Ovary (tissue), 9 donors: ENCODE measurements around the gene KIF6. TPM values are rescaled to one million over a fixed set of nuclear protein-coding genes. Genes with fewer than 3 reads are reported as not detected.

Experiments
- DNase-seq, 5 donors: peaks; one replicate each; pipeline ENCODE4 v3.0.0-alpha.2; 2019 to 2020
- H3K27ac ChIP-seq, 2 donors: fragments of 200-600 bp; one replicate each; pipeline versions ENCODE4 v1.5.1 to v1.8.0; 2019 to 2022
- H3K27me3 ChIP-seq: fragments of 200-600 bp; one replicate; pipeline ENCODE4 v1.8.0; 2022
- H3K36me3 ChIP-seq: fragments of 200-600 bp; sonication (generic); one replicate; pipeline ENCODE4 v1.5.1; 2019
- H3K4me1 ChIP-seq: one replicate; pipeline ENCODE4 v1.8.1; 2013; ENCODE audit warnings: mild to moderate bottlenecking, moderate library complexity; ENCODE audit not compliant: insufficient read depth
- H3K4me3 ChIP-seq: fragments of 200-600 bp; sonication (generic); one replicate; pipeline ENCODE4 v1.5.1; 2017
- H3K9me3 ChIP-seq, 2 donors: fragments of 200-600 bp in 1 of 2; sonication (generic) in 1 of 2; one replicate each; pipeline versions ENCODE4 v1.5.1 to v1.8.1; 2013 to 2019; ENCODE audit warnings: mild to moderate bottlenecking in 1 of 2, moderate library complexity in 1 of 2
- CTCF ChIP-seq, 3 donors: fragments of 450-650 bp in 2 of 3; fragments of 200-600 bp in 1 of 3; IDR thresholded peaks; one replicate each; pipeline versions ENCODE4 v1.5.1 to v1.8.0; 2016 to 2022; ENCODE audit warnings: antibody characterized with exemption in 3 of 3, mild to moderate bottlenecking in 1 of 3
- EP300 ChIP-seq: sonication (generic); formaldehyde crosslinking; IDR thresholded peaks from one replicate; pipeline ENCODE4 v1.6.1; 2017; ENCODE audit warnings: antibody characterized with exemption
- POLR2A ChIP-seq: fragments of 450-650 bp; IDR thresholded peaks from one replicate; pipeline ENCODE4 v1.6.1; 2017; ENCODE audit warnings: antibody characterized with exemption, mild to moderate bottlenecking, moderate library complexity
- WGBS, 3 donors: extraction: QIAGEN DNeasy Blood & Tissue Kit in 1 of 3; methylation state at CpG; one replicate each; pipeline versions ENCODE4 v1.1.5 to v1.1.7; 2013 to 2017; 5-methylcytosine and 5-hydroxymethylcytosine counted together
- intact Hi-C, 4 donors: fragments of 100-400 bp; cut with DNase I; formaldehyde crosslinking; loops; one replicate each; pipeline versions ENCODE4 v1.11.0 to v1.15.1; 2022 to 2023
- polyA plus RNA-seq, 2 donors: library from polyadenylated mRNA; stranded (reverse); fragments of 200-250 nt in 1 of 2; fragments of 350-450 nt in 1 of 2; fragmentation: Illumina TruSeq in 1 of 2; extraction: RNeasy Lipid Tissue Mini Kit (QIAGEN cat#74804) in 1 of 2; gene quantifications; one replicate each; pipeline ENCODE4 v1.2.3, GENCODE V29; 2013 to 2014
- total RNA-seq, 7 donors: library from RNA; depleted of rRNA in 2 of 7; stranded (reverse); fragments of >200 nt in 2 of 7; fragmentation: NEBNext Ultra II Directional in 3 of 7; extraction: Animal tissue kit (Norgen Biotek cat#: 25700) in 3 of 7; gene quantifications; one replicate each; pipeline versions ENCODE4 v1.1.0 to v1.2.4, GENCODE V29; 2016 to 2023
- donor health status: DM: no; HTN: no; CAD: no; lungs with moderate emphysema.
- donor health status: DM: no; HTN: no; CAD: no.
- donor health status: Bipolar disorder and iron deficiency.
- donor health status: DM: yes; HTN: yes; CAD: no.
- donor health status: DM: no; HTN: no; CAD: no.
- donor health status: DM: yes; HTN: yes; CAD: no.

Gene KIF6
- total and polyA plus RNA-seq, 9 donors = 0.12 to 2.1 (median 0.82) TPM

- no peaks in the 10 kb centered on the region for H3K9me3 ChIP-seq
- intact Hi-C loops = loop anchor here in 2 of 4 donors (5.0 to 10.0 kb wide), 2 partner anchors 522 to 529 kb away; no protein-coding TSS in a partner anchor
- DNase-seq = no peak
- no peaks in the 10 kb centered on the region for H3K36me3 ChIP-seq
- no peaks in the 10 kb centered on the region for H3K27me3 ChIP-seq
- no peak overlapping the region for H3K27ac ChIP-seq
- no peaks in the 10 kb centered on the region for H3K4me1 ChIP-seq
- 92 to 93% (median 92%) methylated on average over 8 of the region's 8 CpGs for WGBS, 3 donors
- TF ChIP-seq CTCF (IDR thresholded peaks at IDR 0.05) (no peak), POLR2A (no peak), EP300 (no peak)
- H3K4me3 ChIP-seq = no peak overlapping the region
Measured at GRCh38 chr6:39363280-39363679, 361.9 kb downstream of the KIF6 start.

- Histone ChIP-seq H3K36me3 (no peaks in the 10 kb centered on the region), H3K27me3 (no peaks in the 10 kb centered on the region), H3K9me3 (no peaks in the 10 kb centered on the region), H3K27ac (no peak overlapping the region), H3K4me1 (no peaks in the 10 kb centered on the region), H3K4me3 (no peak overlapping the region)
- intact Hi-C loops = loop anchor here in 2 of 4 donors (5.0 to 10.0 kb wide), 2 partner anchors 522 to 530 kb away; no protein-coding TSS in a partner anchor
- TF ChIP-seq CTCF (IDR thresholded peaks at IDR 0.05) (no peak), EP300 (no peak), POLR2A (no peak)
- DNase-seq = no peak
- 37 to 42% (median 39%) methylated on average over 3 of the region's 3 CpGs for WGBS, 3 donors
Measured at GRCh38 chr6:39362487-39362865, 362.7 kb downstream of the KIF6 start.

GRCh38 chr6:39361657-39362486 is 363.3 kb downstream of the KIF6 start:
- Histone ChIP-seq H3K9me3 (no peaks in the 10 kb centered on the region), H3K4me3 (no peak overlapping the region), H3K27ac (no peak overlapping the region), H3K4me1 (no peaks in the 10 kb centered on the region), H3K27me3 (no peaks in the 10 kb centered on the region), H3K36me3 (no peaks in the 10 kb centered on the region)
- intact Hi-C loops = loop anchor here in 2 of 4 donors (5.0 to 10.0 kb wide), 2 partner anchors 523 to 530 kb away; no protein-coding TSS in a partner anchor
- 31 to 35% (median 32%) methylated on average over 21 of the region's 21 CpGs for WGBS, 3 donors
- DNase-seq = peak; percentile 53 to 73 (median 66)
- TF ChIP-seq EP300 (no peak), CTCF (IDR thresholded peaks at IDR 0.05) (peak; percentile 59 to 71 (median 59))

GRCh38 chr6:39360378-39360777 is 364.8 kb downstream of the KIF6 start:
- Histone ChIP-seq H3K27ac (no peak overlapping the region), H3K4me3 (no peak overlapping the region), H3K9me3 (no peaks in the 10 kb centered on the region), H3K4me1 (no peaks in the 10 kb centered on the region), H3K27me3 (no peaks in the 10 kb centered on the region), H3K36me3 (no peaks in the 10 kb centered on the region)
- intact Hi-C loops = loop anchor here in 2 of 4 donors (5.0 to 10.0 kb wide), 2 partner anchors 524 to 532 kb away; no protein-coding TSS in a partner anchor
- WGBS, 3 donors = 85 to 89% (median 87%) methylated on average over 9 of the region's 9 CpGs
- TF ChIP-seq POLR2A (no peak), CTCF (IDR thresholded peaks at IDR 0.05) (no peak), EP300 (no peak)
- DNase-seq = no peak
